Pancreas (tissue), 10 donors: Measurements from ENCODE around the gene MCTP1. TPM values are rescaled to one million over a fixed set of nuclear protein-coding genes. Genes with fewer than 3 reads are reported as not detected.

Source experiments
- ATAC-seq, 4 donors: fragments of 200-7000 bp; cut with Tn5 transposase; one replicate each; pipeline versions ENCODE4 v1.8.0 to v1.9.1; 2020; ENCODE audit warnings: mild to moderate bottlenecking in 4 of 4, moderate library complexity in 4 of 4
- DNase-seq, 6 donors: peaks; one replicate each; pipeline ENCODE4 v3.0.0-alpha.2; 2020
- FAIRE-seq: peaks from 2 replicates; lab custom pipeline; 2012; peaks lifted over from hg19 to GRCh38; lab: Jason Lieb, UNC
- H3K27ac ChIP-seq, 4 donors: fragments of 200-600 bp; sonication (generic); 1 replicate in 3 of 4; 2 replicates in 1 of 4; pipeline versions ENCODE4 v1.5.0 to v1.8.0; 2020
- H3K27me3 ChIP-seq, 4 donors: fragments of 200-600 bp; one replicate each; pipeline ENCODE4 v1.8.0; 2021
- H3K36me3 ChIP-seq, 3 donors: fragments of 200-600 bp; sonication (generic) in 1 of 3; one replicate each; pipeline versions ENCODE4 v1.5.0 to v1.8.0; 2020 to 2021
- H3K4me1 ChIP-seq, 3 donors: fragments of 200-600 bp; one replicate each; pipeline ENCODE4 v1.8.0; 2021
- H3K4me3 ChIP-seq, 4 donors: fragments of 200-600 bp; sonication (generic) in 2 of 4; one replicate each; pipeline versions ENCODE4 v1.5.0 to v1.8.0; 2020 to 2021
- H3K9me3 ChIP-seq, 4 donors: fragments of 200-600 bp; one replicate each; pipeline ENCODE4 v1.8.0; 2021
- WGBS, 2 donors: extraction: QIAGEN DNeasy Blood & Tissue Kit; methylation state at CpG; one replicate each; pipeline ENCODE4 v1.1.7; 2013; 5-methylcytosine and 5-hydroxymethylcytosine counted together
- intact Hi-C, 3 donors: fragments of 100-400 bp; cut with DNase I; formaldehyde crosslinking; loops; one replicate each; pipeline versions ENCODE4 v1.11.1 to v1.14.2; 2022
- polyA plus RNA-seq, 2 donors: library from polyadenylated mRNA; stranded (reverse); fragments of 200-250 nt; gene quantifications; one replicate each; pipeline ENCODE4 v1.2.3, GENCODE V29; 2013
- total RNA-seq, 6 donors: library from RNA; stranded (reverse); fragmentation: NEBNext Ultra II Directional in 4 of 6; extraction: Animal tissue kit (Norgen Biotek cat#: 25700) in 4 of 6; gene quantifications; one replicate each; pipeline versions ENCODE4 v1.2.1 to v1.2.4, GENCODE V29; 2021 to 2023
- TF ChIP-seq, protein P1 (sequence below), 4 donors: fragments of 200-600 bp; sonication (generic) in 3 of 4; IDR thresholded peaks; one replicate each; pipeline versions ENCODE4 v1.5.0 to v1.8.0; 2021; ENCODE audit warnings: antibody characterized with exemption in 4 of 4
- donor health status: healthy with polysubstance abuse.
- donor health status: DM: no; HTN: no; CAD: no; lungs with moderate emphysema.
- donor health status: DM: no; HTN: no; CAD: no.
- donor health status: control.
- donor health status: control.
- donor health status: Bipolar disorder and iron deficiency.
- donor health status: DM: yes; HTN: yes; CAD: no.
- donor health status: DM: no; HTN: no; CAD: no.
- donor health status: DM: no; HTN: no; CAD: no.
- donor health status: DM: yes; HTN: yes; CAD: no.

MCTP1 gene
- total and polyA plus RNA-seq, 8 donors = 0.80 to 8.1 (median 2.2) TPM

DNA sequence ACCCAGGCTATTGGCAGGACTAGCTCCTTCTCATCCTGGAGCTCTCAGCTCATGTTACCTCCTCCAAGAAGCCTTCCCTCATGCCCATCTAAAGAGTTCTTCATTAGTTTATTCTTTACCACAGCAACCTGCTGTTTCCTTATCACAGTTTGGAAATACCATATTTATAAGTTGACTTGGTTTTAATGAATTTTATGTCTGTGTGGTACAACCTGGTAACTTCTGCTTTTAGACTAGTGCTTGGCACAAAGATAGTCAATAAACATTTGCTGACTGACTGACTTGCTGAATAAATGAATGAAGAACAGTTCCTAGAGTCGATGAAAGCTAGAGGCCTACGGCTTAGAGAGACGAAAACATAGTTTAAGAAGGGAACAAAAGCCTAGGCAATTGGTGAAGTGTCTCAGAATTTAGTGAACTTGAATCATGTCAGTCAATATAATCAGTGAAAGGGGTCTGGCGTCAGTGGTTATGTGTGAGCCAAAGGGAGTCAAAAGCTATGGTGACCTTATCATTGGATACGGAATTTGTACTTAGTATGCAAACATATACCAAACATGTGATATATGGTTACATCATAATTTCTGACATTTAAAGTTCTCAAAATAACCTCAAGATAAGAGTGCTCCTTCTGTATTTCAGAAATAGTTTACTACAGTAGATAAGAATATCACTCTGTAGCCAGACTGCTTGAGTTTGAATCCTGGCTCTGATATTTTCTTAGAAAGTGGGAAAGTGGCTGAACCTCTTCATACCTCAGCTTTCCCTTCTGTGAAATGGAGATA lies 239.5 kb downstream of the MCTP1 start:
- no peak for DNase-seq
- H3K27ac ChIP-seq = no peak overlapping the region
- no peak for FAIRE-seq
- H3K4me3 ChIP-seq = no peak overlapping the region
- no peak for ATAC-seq
- intact Hi-C loops = no loop called here
- no peaks in the 10 kb centered on the region for H3K27me3 ChIP-seq
- H3K9me3 ChIP-seq = no peaks in the 10 kb centered on the region
- TF ChIP-seq, protein P1, sequence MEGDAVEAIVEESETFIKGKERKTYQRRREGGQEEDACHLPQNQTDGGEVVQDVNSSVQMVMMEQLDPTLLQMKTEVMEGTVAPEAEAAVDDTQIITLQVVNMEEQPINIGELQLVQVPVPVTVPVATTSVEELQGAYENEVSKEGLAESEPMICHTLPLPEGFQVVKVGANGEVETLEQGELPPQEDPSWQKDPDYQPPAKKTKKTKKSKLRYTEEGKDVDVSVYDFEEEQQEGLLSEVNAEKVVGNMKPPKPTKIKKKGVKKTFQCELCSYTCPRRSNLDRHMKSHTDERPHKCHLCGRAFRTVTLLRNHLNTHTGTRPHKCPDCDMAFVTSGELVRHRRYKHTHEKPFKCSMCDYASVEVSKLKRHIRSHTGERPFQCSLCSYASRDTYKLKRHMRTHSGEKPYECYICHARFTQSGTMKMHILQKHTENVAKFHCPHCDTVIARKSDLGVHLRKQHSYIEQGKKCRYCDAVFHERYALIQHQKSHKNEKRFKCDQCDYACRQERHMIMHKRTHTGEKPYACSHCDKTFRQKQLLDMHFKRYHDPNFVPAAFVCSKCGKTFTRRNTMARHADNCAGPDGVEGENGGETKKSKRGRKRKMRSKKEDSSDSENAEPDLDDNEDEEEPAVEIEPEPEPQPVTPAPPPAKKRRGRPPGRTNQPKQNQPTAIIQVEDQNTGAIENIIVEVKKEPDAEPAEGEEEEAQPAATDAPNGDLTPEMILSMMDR (IDR thresholded peaks at IDR 0.05) = no peak
- H3K36me3 ChIP-seq = no peaks in the 10 kb centered on the region
- H3K4me1 ChIP-seq = no peaks in the 10 kb centered on the region
- 33 to 43% methylated on average over 5 of the region's 5 CpGs for WGBS, 2 donors

DNA sequence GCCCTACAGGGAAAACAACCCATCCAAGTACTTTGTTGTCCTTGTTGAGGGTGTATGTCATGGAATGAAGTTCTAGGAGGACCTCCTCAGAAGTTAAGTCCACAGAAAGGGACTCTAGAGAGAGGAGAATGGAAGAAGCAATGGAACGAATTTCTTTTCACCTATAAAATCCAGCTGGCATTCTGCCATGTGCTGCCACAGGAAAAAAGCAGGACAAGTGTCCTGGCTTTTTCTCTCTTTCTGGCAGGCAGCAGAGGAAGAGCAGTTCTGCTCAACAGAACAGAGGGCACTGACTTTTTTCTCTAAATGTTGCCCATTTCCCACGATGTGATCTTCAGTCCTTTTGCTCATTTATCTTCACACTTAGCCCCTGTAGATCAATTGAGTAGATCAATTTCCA lies 240.8 kb downstream of the MCTP1 start:
- FAIRE-seq (no peak), DNase-seq (no peak), ATAC-seq (no peak)
- intact Hi-C loops = no loop called here
- WGBS, 2 donors = 25 to 28% methylated on average over 2 of the region's 2 CpGs
- Histone ChIP-seq H3K27ac (no peak overlapping the region), H3K4me3 (no peak overlapping the region), H3K27me3 (no peaks in the 10 kb centered on the region), H3K9me3 (no peaks in the 10 kb centered on the region), H3K36me3 (no peaks in the 10 kb centered on the region), H3K4me1 (no peaks in the 10 kb centered on the region)
- TF ChIP-seq, protein P1 (IDR thresholded peaks at IDR 0.05) = no peak

DNA sequence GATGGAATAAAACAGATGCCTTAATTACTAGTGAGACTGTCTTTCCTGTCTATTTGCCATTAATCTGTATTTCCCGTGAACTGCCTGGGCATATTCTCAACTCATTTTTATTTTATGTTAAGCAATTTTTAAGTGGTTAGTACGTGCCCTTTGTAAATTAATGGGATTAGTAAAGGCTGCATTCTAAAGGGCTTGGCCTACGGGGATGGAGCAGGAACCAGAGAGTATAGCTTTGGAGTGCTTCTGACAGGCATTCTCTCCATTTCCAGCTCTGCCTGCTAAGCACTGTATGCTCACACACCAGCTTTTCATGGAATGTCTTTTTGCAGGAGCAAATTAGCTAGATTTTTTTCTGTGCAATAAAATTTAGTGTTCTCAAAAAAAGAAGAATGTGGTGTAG lies 241.2 kb downstream of the MCTP1 start:
- Histone ChIP-seq H3K9me3 (no peaks in the 10 kb centered on the region), H3K27ac (no peak overlapping the region), H3K27me3 (no peaks in the 10 kb centered on the region), H3K4me1 (no peaks in the 10 kb centered on the region), H3K36me3 (no peaks in the 10 kb centered on the region), H3K4me3 (no peak overlapping the region)
- FAIRE-seq = no peak
- TF ChIP-seq, protein P1 (IDR thresholded peaks at IDR 0.05) = no peak
- no peak for DNase-seq
- intact Hi-C loops = no loop called here
- WGBS, 2 donors = 46 to 61% methylated on average over 3 of the region's 3 CpGs
- ATAC-seq = no peak

DNA sequence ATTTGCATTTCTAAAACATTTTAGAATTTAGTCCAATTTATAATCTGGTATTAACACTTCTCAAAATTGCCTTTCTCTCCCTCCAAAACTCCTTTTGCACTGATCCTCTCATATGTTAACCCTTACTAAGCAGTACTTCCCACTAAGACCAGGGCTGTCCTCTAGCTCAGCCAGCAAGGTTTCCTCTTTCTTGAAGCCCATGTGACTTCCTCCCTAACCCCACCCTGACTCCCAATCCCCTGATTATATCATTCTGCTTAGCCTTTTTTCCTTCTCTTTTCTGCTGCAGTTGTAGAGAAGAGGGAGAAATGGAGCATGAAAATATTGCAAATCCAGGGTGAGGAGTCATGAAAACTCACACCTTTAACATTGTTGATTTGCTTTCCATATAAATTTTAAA lies 241.7 kb downstream of the MCTP1 start:
- Histone ChIP-seq H3K36me3 (no peaks in the 10 kb centered on the region), H3K4me1 (no peaks in the 10 kb centered on the region), H3K9me3 (no peaks in the 10 kb centered on the region), H3K27me3 (no peaks in the 10 kb centered on the region), H3K27ac (no peak overlapping the region), H3K4me3 (no peak overlapping the region)
- peak in 1 of 4 donors; percentile 57 for ATAC-seq
- no peak for DNase-seq
- no peak for FAIRE-seq
- intact Hi-C loops = no loop called here
- TF ChIP-seq, protein P1 (IDR thresholded peaks at IDR 0.05) = no peak

DNA sequence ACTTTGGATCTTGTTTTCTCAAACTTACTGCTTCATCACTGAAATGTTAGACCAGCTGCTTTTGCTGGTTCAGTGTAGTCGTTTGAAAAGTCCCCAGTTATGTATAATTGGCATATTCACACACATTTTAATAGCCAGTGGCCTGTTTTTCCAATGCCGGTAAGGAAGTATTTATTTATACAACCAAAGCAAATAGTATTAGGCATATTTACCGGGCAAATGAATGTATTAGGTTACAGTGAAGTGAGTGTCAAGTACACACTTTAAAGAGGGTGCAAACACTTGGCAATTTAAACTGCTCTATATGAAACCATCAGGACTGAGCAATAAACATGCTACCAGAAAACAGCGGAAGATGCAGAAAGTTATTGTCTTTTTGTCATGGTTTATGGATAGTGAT lies 242.9 kb downstream of the MCTP1 start:
- H3K36me3 ChIP-seq = no peaks in the 10 kb centered on the region
- H3K27me3 ChIP-seq = no peaks in the 10 kb centered on the region
- 29 to 30% methylated on average over 4 of the region's 4 CpGs for WGBS, 2 donors
- ATAC-seq = no peak
- H3K27ac ChIP-seq = no peak overlapping the region
- no peak for DNase-seq
- no peaks in the 10 kb centered on the region for H3K4me1 ChIP-seq
- no peak for FAIRE-seq
- TF ChIP-seq, protein P1 (IDR thresholded peaks at IDR 0.05) = no peak
- no peak overlapping the region for H3K4me3 ChIP-seq
- intact Hi-C loops = no loop called here
- no peaks in the 10 kb centered on the region for H3K9me3 ChIP-seq
